ENCODE measurements around the gene ACACB.

The ACACB gene

DNA sequence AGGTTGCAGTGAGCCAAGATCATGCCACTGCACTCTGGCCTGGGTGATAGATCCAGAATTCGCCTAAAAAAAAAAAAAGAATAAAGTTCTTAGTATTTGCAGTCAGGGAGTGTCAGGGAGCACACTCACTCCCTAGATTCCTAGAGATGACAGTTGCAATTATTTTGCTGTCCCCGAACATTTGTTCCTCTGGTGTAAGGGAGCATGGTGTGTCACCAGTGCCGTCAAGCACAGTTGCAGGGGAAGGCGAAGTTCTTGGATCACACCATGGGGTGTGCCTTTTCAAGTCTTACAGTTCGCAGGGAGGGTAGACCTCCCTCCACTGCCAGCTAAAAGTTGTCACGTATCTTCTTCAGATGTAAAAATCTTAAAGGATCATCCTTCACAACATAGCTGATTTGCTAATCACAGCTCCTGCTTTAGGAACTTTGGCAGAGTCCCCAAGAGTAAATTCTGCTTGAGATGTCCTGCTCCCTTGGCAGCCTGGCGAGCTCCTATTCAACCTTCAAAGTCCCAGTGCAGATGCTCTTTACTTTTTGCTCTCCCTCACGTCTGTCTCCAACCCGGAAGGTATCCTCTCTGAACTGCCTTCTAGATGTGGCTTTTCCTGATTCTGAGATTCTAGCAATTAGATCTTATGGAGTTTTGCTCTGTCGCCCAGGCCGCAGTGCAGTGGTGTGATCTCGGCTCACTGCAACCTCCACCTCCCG, 11.3 kb downstream of the ACACB start:
- FAIRE-seq (no peak), DNase-seq (ENCODE audit: insufficient read length, low spot score) (no peak)
- no peak for TF ChIP-seq CTCF (IDR thresholded peaks at IDR 0.05; ENCODE audit: insufficient read depth, missing control alignments)

DNA sequence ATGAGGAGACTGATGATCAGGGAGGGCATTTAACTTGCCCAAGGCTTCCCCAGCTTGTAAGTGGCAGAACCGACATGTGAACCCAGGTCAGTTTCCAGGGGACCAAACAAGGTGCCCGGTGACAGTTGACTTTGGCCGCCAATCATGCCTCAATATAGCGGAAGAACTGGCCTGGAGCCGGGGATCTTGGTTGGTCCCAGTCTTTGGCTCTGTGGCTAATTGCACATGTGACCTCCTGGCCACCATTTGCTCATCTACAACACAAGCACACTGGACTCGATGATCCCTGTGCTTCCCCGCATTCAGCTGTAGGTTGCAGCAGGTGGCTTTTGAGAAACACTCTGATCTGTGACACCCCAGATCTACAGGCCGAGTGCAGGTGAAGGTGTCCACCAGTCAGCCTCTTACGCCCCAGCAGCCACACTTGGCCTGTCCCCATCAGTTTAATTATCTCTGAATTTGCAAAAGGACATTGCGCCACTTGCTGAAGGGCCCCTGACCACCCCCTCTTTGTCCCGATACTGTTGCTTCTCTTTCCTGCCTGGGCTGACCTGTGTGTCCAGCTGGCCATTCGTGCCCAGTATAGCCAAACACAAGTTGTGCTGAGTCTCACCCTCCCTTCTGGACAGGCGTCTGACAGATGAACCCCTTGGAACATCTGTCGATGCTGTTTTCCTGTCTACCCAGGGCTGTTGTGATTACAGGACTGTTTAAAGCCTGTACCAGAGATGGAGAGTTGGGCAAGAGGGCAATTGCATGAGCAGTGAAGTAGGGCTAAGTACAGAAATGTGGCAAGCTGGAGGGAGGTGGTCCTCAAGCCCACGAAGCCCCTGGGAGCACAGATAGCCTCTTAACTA, 14.1 kb downstream of the ACACB start:
- DNase-seq (ENCODE audit: insufficient read length, low spot score) (no peak), FAIRE-seq (no peak)
- no peak for TF ChIP-seq CTCF (IDR thresholded peaks at IDR 0.05; ENCODE audit: insufficient read depth, missing control alignments)

GRCh38 chr12:109131154-109132050, 15.0 kb downstream of the ACACB start:
- FAIRE-seq (no peak), DNase-seq (ENCODE audit: insufficient read length, low spot score) (no peak)
- no peak for TF ChIP-seq CTCF (IDR thresholded peaks at IDR 0.05; ENCODE audit: insufficient read depth, missing control alignments)

DNA sequence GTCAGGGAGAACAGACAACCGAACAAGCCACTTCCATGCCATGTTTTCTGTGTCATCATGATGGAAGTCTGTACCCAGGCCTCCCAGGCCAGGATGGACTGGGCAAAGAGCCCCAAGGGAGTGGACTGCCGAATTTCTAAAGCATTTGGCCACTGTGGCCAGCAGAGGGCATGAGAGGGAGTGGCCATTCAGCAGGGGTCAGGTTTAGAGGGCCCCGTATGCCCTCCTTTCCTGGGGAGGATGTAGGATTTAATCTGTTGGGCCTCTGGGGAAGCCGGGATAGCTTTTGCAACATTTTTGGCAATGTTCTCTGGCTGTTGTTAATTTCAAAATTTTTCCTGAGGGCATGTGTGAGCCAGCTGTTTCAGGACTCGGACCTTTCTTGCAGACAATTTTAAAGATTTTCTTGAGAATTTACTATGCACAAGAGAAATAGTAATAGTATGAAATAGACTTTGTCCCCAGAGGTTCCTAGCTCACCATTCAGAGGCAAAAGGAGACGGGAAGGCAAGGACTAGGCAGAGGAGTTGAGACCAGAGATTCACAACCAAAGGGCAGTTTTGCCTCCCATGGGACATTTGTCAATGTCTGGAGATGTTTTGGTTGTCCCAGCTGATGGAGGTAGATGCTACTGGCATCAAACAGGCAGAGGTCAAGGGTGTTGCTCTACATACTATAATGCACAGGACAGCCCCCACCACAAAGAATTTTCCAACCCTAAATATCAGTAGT, 18.0 kb downstream of the ACACB start:
- FAIRE-seq (no peak), DNase-seq (ENCODE audit: insufficient read length, low spot score) (no peak)
- no peak for TF ChIP-seq CTCF (IDR thresholded peaks at IDR 0.05; ENCODE audit: insufficient read depth, missing control alignments)

DNA sequence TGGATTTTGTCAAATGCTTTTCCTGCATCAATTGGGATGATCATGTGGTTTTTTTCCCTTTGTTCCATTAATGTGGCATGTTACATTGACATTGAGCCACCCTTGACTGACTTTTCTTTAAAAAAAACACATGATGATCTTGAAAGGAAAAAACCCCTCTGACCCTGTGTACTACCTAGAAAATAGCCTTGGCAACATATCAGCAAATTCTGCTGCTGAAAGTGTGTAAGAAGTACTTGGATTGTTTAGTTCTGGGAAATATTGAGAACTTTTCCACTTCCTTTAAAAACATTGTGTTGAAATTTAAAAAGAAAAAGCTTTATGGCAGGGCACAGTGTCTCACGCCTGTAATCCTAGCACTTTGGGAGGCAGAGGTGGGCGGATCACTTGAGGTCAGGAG, 20.7 kb downstream of the ACACB start:
- no peak for FAIRE-seq
- no peak for DNase-seq (ENCODE audit: insufficient read length, low spot score)
- TF ChIP-seq CTCF (IDR thresholded peaks at IDR 0.05; ENCODE audit: insufficient read depth, missing control alignments): no peak

- TF ChIP-seq CTCF (IDR thresholded peaks at IDR 0.05; ENCODE audit: insufficient read depth, missing control alignments): no peak
- no peak for FAIRE-seq
- DNase-seq (ENCODE audit: insufficient read length, low spot score): no peak
Measured at GRCh38 chr12:109139360-109139759, 23.0 kb downstream of the ACACB start.
